HG03575 (cell line): ENCODE measurements around the gene NUP210.

Experiments
- ATAC-seq: cut with Tn5 transposase; IDR thresholded peaks from one replicate; pipeline ENCODE4 v1.9.1; 2021; ENCODE audit not compliant: unreplicated experiment, insufficient number of reproducible peaks, low FRiP score; ENCODE audit errors: extremely low read depth

Gene NUP210

GRCh38 chr3:13282986-13283876, 136.9 kb downstream of the NUP210 start:
- no peak for ATAC-seq

DNA sequence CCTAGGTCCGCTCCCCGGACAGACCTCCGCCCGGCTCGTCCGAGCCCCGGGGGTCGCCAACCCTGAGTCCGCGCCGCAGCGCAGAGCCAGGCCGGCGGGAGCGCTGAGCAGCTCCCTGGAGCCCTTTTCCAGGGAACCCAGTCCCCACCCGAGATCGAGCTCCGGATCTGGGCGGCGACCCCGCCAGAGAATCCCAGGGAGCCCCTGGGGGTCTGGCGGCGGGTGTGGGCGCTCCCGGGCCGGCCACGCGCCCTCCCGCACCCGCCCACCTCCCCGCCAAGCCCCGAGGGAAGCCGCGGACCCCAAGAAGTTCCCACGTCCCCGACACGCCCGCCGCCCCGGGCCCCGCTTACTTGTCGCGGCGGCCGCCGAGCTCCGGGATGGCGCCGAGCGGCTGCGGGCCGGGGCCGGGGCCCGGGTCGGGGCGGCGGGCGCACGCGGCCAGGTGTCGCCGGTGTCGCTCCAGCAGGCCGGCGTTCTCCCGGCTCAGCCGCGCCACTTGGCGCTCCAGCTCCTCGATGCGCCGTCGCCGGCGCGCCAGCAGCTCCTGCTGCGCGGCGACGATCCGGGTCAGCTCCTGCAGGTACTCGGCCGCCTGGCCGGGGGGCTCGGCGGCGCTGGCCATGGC, 137.7 kb downstream of the NUP210 start:
- ATAC-seq: no peak

GRCh38 chr3:13281507-13282357, 138.4 kb downstream of the NUP210 start:
- ATAC-seq: no peak

DNA sequence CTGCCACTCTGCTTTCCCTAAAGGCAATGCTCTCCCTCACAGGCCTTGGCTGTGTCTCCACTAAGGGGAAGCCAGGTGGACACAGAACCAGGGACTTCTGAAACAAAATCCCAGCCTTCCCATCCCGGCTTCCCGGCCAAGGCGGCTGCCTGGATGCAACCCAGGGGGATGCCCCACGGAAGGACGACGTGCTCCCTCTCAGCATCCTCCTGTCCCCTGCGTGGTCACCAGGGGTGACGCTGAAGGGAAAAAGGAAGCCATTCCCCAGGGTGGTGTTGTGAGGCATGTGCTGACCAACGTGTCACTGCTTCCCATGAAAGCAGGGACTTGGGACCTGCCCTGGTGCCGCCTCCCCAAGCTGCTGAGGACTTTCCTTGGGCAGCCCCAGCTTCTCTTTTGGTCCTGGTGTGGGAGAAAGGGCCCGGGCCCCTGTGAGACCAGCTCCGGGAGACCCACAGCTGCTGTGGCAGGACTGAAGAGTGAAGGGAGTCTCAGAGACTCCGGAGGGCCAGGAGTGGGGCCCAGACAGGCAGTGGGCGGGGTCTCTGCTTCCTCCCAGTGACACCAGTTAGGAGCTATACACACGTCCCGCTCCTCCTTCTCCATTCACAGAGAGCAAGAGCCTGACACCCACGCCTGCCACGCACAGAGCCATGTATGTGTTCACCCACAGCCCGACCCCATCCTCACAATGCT, 139.2 kb downstream of the NUP210 start:
- ATAC-seq: no peak

- no peak for ATAC-seq
Observed at GRCh38 chr3:13280122-13280790, 139.9 kb downstream of the NUP210 start.

- no peak for ATAC-seq
Observed at GRCh38 chr3:13279532-13279910, 140.6 kb downstream of the NUP210 start.

GRCh38 chr3:13278783-13279531, 141.2 kb downstream of the NUP210 start:
- ATAC-seq: no peak

GRCh38 chr3:13277860-13278531, 142.1 kb downstream of the NUP210 start:
- ATAC-seq: no peak

GRCh38 chr3:13277196-13277813, 142.8 kb downstream of the NUP210 start:
- no peak for ATAC-seq

DNA sequence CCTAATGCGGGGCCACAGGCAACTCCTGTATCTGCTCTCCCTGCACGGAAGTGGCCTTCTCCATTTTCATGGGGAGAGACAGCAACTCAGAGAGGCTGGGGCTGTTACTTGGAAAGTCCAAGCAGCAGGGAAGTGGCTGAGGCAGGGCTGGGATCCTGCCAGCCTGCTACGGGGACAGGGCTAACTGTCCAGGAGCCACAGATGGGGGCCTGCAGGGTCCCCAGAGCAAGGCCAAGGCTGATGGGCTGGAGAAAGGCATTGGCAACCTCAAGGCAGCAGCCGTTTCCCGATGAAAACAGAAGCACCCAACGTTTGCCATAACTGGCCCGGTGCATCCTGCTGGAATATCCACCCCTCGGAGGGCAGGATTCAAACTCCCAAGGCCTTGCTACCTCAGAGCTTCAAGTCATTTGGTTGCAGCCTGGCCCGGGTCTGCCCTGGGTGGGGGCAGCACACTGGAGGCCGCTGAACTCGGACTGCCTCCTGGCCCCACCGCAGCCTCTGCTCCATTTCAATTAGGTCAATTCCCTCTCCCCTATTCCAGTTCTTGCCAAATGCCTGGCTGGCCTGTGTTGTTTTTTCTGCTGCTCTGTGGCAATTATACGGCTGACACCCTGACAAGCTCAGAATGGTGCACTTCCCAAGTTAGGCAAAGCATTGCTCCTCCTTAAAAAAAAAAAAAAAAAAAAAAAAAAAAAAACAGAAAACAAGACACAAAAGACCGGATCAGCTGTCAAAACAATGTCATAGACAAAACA, 143.5 kb downstream of the NUP210 start:
- ATAC-seq: no peak

- ATAC-seq: no peak
Observed at GRCh38 chr3:13275376-13276005, 144.6 kb downstream of the NUP210 start.

- no peak for ATAC-seq
Observed at GRCh38 chr3:13274551-13275332, 145.4 kb downstream of the NUP210 start.

- ATAC-seq: no peak
Observed at GRCh38 chr3:13274125-13274524, 146.0 kb downstream of the NUP210 start.

DNA sequence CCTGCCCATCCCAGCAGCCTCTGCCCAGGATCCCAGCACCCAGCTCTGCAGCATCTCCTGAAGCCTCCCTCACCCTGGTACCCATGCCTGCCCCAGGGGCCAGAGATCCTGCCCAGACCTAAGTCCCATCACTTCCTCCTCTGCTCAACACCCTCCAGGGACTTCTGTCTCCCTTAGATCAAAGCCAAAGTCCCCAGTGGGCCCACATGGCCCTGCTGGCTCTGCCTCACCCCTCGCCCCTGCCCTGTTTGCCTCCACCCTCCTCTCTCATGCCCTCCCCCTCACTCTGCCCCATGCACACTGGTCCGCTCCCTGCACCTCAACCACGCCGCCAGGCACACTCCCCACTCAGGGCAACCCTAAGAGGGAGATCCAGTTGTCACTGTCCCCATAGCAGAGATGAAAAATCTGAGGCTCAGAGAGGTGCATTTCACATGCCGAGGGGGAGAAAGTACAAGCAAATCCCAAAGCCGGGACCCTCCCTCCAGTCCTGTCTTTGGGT, 146.5 kb downstream of the NUP210 start:
- no peak for ATAC-seq
